Activated CD4-positive, alpha-beta T cell treated with anti-CD3 and anti-CD28 coated beads, Interleukin-2, amount 50 U/mL, for 16 hours (primary cell): ENCODE data around the gene KCNH2.
"Not testable (repeated sequence)": the region's sequence is repeated elsewhere in the genome, so short reads cannot be mapped to it uniquely, and the experiment has no call there.

Source experiments
- DNase-seq: peaks from one replicate; pipeline ENCODE4 v3.0.0-alpha.2; 2020

Gene KCNH2

DNA sequence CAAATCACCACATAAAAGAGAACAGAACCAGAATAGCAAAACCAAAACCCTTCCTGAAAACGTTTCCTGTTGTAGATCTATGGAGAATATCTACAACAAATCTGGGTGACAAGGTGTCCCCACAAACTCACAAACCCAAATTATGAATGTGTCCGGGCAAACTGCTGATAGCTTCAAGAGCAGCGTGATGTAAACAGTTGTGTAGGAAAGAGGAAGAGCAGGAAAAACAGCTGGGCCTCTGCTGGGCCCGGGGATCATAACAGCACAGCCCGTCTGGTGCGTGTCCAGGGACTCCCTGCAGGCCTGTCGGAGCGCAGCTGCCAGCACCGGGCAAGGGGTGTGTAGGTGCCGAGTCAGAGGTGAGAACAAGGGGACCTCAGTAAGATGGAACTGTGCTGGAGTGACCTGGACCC, 53.7 kb downstream of the KCNH2 start:
- DNase-seq: no peak

DNA sequence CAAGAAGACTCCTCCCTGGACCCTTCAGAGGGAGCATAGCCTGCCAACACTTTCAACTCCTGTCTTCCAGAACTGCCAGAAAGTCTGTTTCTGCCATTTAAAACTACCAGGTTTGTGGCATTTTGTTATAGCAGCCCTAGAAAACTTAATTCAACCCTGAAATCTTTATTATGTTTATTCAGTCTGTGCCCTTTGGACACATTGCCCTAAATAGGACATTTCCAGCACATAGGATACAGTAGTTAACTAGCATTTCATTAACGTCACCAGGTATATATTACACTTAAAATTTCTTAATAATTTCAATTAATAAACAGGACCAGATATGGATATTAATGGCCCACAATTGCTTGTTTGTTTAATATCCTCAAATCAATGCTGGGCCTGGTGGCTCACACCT, 54.3 kb downstream of the KCNH2 start:
- DNase-seq: no peak

DNA sequence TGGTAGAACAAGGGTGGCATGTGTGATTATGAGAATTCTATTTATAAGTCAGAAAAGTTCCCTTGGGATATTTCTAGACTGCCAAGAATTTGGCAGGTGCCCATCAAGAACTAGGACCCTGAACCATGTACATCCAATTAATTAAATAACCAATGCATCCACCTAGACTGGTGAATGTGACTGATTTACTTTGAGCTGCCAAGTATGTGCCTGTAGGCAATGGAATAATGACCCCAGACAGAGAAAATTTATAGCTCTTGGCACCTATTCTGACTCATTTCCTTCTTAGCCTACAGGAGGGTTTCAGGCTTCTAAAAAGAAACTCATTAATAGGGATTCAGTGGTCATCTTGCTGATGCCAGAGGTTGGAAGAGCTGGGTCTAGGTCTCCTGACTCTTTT, 54.9 kb downstream of the KCNH2 start:
- no peak for DNase-seq

DNA sequence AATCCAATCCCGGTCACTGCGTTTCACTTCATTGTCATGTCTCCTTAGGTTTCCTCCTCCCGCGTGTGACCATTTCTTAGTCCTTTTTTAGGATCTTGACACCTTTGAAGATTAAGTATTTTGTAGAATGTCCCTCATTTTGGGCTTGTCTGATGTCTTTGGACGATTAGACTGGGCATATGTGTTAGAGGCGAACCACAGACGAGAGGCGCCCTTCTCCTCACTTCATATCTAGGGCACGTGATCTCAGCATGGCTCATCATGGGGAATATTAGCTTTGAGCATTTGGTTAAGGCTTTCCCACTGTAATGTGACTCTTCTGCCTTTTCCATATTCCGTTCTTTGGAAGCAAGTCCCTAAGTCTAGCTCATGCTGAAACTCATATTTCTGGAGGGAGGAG, 59.0 kb downstream of the KCNH2 start:
- no peak for DNase-seq

DNA sequence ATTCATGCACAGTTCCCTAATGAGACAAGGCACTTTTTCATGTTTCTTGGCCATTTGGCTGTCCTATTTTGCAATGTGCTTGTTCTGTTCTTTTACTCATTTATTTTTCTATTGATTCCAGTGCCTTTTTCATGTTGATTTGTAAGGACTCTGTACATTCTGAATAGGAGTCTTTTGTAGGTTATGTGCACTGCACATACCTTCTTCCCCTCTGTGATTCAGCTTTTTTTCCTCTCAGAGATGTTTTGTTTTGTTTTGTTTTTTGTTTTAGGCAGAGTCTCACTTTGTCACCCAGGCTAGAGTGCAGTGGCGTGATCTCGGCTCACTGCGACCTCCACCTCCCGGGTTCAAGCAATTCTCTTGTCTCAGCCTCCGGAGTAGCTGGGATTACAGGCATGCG, 59.7 kb downstream of the KCNH2 start:
- DNase-seq: no peak

DNA sequence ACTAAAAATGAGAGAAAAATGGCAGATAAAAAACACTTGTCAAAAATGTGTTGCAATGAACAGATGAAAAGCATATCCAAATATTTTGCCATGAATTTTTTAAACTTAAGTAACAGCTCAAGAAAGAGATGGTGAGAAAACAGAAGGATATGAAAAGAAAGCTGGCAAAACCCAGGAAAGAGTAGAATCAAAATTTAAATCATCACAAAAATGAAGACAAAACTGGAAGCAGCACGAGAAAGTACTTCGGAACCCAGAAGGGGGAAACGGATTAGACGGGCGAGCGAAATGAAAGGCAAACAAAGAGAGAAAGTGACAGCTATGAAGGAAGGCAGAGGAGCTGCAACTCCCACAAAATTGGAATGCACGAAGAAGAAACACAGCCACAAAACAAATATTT, 60.2 kb downstream of the KCNH2 start:
- no peak for DNase-seq

DNA sequence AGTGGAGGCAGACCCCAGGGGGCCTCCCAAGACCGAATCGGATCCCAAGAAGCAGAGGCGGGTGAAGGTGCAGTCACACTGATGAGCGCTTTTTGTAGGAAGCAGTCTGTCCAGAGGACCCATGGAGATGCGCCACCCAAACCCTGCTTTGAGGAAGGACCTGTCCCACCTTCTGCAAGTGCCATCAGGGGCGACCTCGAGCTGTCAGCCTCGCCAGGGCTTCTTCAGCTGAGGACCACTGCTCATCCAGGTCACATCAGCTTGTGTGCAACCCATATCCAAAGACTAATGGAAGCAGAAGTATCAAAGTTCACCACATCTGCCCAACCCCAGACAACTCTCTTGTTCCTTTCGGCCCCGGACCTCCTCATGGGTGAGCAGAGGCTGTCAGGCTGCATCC, 61.5 kb downstream of the KCNH2 start:
- DNase-seq: no peak

DNA sequence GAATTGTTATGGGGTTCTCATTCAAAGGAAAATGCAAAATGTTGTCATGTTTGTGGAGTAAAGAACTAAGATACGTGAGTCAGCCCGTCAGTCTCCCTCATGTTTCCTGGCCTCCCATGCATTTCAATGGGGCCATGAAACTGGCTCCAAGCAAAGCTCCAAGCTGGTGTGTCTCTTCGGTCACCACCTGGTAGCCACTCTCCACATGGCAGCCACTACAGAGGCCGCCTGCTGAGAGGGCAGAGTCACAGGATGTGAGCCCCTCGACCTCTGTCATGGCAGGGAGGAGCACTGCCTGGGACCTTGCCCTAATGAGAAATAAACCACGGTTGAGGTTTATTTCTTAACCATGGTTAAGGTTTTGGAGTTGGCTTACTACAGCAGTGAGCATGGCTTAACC, 63.2 kb downstream of the KCNH2 start:
- DNase-seq: no peak

DNA sequence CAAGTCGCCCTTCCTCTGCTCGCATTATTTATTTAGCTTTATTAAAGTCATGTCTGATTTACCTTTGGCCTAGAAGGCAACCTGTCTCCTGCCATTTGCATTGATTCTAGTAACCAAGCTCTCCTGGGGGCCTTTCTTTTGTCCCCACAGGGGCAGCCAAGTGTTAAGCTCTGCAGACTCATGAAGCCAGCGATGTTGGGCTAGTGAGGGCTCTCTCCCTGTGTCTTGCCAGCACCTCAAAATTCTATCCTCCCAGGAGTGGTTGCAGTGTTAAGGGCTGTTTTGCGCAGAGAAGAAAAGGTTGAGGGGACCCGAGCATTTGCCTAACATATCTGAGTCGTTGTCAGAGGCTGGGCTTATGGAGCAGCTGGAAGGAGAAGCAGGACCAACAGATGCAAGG, 63.9 kb downstream of the KCNH2 start:
- no peak for DNase-seq

DNA sequence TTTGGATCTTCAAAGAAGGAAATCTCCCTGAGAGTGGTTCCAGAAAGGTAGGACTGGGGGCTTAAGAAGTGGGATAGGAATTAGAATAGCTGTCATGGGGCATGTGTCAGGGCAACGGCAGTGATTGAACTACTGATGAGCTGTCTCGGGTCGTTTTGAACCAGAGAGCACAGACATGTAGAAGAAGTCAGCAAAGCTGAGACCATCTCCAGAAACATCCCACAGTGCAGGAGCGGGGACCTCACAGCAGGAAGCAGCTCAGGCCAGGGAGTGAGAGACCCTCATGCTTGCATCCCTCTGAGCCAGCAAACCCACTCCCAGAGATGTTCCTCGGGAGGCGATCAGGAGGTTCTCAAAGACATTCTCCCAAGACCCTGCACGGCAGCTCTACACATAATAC, 65.7 kb downstream of the KCNH2 start:
- no peak for DNase-seq

DNA sequence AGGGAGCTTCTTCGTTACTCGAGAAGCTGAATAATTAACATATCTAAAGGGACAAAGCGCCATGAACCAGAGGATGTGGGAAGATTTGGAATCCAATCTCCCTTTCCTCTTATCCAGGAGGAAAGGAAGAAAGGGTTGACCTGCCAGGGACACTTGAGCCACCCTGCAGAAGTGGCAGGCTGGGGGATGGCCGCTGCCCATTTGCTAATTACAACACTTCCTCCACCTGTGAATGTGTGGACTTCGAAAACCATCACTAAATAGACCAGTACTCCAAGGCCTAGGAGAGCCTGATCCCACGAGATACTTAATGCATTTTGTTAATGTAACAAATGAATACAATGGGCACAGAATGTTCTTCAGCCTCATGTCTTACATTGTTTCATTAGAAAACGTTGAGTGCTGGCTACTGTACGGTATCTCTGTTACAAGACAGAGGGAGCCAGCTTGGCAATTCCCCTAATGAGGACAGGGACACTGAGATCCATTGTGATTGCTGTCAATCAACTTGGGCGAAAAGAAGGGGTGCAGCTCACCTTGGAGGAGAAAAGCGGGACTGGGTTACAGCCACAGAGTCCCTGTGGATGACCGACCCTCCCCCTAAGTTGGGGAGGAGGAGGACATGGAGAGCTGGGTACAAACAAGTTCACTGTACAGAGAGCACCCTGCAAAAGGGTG, 66.4 kb downstream of the KCNH2 start:
- DNase-seq: no peak

DNA sequence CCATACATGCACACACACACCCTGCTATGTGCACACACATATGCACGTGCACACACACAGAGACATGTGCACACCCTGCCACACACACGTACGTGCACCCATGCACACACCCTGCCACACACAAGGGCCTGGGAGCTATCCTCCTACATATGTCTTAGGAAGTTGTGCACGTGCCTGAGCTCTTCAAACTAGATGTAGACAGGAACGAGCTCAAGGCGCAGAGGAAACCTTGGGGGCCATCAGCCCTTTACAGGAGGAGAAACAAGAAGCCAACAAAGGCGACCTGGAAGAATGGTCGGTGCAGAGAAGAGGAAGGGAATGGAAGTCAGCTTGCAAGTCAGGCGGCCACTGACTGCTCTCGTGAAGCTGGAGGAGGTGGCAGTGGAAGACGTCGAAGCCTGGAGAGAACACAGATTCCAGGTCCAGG, 67.1 kb downstream of the KCNH2 start:
- DNase-seq: no peak

DNA sequence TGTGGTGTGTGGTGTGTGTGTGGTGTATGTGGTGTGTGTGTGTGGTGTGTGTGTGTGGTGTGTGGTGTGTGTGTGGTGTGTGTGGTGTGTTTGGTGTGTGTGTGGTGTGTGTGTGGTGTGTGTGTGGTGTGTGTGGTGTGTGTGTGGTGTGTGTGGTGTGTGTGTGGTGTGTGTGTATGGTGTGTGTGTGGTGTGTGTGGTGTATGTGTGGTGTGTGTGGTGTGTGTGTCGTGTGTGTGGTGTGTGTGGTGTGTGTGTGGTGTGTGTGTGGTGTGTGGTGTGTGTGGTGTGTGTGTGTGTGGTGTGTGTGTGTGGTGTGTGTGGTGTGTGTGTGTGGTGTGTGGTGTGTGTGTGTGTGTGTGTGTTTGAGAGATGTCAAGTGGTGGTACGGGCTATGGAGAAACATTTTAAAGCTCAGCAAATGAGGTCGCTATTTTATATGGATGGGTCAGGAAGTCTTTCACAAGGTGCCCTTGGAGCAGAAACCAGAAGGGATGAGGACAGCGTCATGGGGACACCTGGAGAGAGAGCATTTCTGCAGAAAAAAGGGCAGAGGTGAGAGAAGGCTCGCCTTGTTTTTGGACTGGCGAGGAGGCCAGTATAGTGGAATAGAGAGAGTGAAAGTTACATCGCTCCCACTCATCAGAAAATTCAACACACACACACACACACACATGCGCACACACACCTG, 67.7 kb downstream of the KCNH2 start:
- DNase-seq: not testable (repeated sequence)

DNA sequence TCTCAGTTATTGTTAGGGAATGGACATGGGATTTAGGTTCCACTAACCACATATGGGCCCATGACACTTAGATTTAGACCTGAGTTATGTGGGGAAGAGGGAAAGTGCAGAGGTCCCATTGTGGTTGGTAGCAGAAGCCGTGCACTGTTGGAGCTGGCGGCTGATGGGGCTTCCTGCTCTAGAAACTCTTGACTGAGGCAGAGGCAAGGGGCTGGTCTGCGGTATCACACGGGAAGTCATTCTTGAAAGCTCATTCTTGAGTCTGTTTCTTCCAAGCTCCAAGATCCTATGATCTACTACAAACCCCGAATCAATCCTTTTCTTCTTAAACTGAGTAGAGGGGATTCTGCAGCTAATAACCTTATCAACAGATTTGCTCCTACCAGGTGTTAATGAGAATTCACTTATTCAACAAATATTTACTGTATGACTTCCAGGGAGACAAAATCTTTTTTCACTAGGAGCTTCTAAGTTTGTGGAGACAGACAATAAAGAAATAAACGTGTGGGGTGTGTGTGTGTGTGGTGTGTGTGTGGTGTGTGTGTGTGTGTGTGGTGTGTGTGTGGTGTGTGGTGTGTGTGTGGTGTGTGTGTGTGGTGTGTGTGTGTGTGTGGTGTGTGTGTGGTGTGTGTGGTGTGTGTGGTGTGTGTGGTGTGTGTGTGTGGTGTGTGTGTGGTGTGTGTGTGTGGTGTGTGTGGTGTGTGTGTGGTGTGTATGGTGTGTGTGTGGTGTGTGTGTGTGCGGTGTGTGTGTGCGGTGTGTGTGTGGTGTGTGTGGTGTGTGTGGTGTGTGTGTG, 68.7 kb downstream of the KCNH2 start:
- DNase-seq: peak; percentile 40

DNA sequence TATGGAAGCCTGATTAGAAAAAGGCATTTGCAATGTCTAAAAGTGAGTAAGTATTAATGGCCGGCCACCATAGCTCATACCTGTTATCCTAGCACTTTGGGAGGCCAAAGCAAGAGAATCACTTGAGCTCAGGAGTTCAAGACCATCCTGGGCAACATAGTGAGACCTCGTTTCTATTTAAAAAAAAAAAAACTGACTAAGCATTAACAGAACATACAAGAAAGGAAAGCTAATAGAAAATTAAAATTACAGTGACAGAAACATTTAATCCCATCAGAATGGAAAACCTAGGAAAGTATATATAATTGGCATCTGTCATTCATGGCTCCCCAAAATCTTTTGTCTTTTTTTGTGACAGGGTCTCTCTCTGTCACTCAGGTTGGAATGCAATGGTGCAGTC, 69.9 kb downstream of the KCNH2 start:
- no peak for DNase-seq

DNA sequence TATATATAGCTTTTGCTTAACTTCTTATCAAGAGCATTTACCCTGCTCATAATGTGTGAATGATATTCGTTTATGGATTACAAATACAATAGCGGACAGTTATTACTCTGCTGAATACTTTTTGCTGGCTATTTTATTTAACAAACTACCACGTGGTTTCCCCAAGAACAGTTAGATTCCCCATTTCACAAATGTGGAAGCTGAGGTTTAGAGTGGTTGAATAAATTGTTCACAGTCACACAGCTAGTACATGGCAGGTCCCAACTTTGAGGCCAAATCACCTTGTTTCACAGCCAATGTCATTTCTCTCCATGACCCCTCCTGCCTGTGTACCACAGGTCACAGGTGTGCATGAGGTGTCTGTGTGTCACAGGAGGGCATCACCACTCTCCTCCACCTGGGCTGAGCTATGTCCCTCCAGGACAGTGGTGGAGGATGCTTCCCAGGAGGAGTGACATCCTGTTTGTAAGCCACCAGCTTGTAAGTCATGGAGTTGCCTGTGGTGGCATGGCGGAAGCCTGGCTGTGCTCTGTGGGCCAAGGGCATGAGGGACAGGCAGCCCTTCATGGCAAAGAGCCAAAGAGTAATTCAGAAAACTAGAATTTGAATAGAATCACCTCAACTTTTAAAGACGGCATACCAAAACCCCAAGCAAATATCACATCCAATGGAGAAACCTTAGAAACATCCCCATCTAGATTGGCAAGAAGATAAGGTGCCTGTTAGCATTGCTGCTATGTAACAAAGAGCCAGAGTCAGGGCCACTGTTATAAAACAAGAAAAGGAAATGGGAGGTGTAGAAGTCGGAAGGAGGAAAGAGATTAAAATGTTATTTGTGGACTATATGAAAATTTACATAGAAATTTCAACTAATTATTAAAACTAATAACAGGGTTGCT, 73.9 kb downstream of the KCNH2 start:
- no peak for DNase-seq

DNA sequence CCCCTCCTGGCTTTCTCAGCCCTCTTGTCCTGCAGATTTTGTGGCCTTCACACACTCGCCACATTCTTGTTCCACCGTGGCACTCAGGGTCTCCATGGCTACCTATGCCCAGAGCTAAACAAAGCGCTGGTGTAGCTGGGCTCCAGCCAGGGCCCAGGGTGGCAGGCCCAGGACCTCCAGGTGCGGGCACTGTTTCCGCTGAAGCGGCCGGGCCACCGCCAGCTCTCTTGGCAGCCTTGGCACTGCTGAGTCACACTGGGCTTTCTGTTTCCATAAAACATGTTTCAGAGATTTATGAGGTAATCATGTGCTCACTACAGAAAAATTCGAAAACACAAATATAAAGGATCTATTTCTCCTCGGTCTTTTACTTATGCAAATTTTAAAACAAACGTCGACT, 74.5 kb downstream of the KCNH2 start:
- peak; percentile 34 for DNase-seq

DNA sequence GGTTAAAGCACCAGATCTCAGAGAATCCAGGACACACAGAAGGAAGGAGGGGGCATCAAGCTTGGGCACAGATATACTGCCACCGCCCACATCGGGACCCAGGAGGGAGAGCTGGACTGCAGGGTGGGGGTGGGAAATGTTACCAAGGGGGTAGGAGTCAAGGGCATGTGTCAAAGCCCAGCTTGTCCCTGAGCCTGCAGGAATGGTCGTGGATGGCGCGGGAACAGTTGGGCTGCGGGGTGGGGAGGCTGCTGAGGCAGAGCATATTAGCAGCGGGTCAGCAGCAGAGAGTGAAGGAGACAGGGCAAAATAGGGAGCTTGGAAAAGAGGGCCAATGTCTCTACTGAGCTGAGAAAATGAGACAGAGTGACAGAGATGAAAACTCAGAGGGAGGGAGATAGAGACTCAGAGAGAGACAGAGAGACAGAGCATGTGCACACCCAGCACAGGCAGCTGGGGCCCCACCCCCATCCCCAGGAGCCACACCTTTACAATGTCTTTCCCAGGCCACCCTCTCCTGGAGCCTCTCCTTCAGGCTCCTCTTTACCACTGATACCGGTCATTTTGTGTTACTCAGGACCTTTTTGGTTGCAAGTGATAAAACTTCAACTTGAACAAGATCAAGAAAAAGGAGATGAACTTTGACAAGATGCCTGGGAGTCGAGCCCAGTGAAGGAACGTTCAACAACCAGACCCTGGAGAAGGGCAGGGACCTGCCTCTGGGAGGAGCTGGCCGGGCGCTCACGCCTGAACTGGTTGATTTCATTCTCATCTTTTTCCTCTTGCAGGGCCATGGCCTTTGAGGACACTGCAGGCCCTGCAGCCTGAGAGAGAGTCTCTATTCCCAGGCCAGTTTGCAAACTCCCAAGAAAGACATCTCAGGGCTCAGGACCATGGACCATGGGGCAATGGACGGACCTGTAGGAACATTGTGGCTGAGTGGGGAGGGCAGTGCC, 75.8 kb downstream of the KCNH2 start:
- no peak for DNase-seq

DNA sequence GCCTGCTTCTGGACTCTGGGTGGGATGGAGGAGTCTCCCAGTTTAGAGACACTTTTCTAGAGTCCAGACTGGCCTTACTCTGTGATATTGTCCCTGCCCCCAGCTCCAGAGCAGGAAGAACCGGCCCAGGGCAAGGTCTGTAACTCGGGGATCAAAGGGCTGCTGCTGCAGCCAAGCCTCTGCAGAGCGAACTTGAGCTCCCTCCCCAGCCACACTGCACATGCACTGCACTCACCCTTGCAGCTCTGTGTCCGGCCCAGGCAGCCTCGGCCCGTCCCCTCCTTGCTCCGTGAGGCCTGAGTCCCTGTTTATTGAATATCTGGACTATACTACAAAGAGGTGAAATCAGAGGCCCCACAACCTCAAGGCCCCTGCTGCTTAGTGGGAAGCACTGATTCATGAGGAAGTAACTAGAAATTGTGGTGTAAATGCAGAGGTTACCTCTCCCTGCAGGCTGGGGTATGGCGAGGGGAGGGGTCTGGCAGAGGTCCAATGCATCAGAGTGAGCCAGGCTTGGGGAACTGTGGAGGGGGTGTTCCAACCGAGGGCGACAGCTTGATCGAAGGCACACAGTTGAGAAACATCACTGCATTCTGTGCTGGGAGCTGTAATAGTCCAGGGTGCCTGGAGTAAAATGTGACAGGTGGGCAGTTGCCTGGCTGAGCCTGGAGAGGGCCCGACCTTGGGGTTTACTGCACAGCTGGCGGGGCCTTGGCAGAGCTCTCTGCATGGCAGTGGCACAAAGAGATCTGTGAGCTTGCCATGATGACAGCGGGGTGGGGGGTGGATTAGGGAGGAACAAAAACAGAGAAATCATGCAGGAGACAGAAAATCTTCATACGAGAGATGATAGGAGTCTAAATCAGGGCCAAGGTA, 76.7 kb downstream of the KCNH2 start:
- no peak for DNase-seq

DNA sequence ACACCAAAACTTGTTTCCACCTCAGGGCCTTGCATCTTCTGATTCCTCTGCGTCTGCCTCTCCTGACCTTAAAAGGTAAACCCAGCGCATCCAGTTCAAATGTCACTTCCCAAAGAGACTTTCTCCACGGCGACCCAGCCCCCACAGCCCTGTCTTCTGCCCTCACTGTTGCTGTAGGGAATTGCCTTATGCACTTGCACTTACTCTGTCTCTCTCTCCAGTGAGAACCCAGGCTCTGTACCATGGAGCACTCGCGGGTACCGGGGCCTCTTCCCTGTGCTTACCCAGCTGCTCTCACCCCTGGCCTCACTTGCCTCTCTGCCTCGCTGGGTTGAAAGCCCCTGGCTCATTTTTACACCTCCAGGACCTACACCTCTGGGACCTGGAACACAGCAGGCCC, 77.4 kb downstream of the KCNH2 start:
- DNase-seq: no peak
